ENCODE measurements around the gene MTPN. TPM values are rescaled to one million over a fixed set of nuclear protein-coding genes. Genes with fewer than 3 reads are reported as not detected.

The MTPN gene
- 144 TPM for total RNA-seq
- long read RNA-seq, transcript MTPN-201 (4 exons, 3,738 nt): major isoform, 69 of 73 reads
- long read RNA-seq, partial matches to known transcripts: 3 of 73 reads
- long read RNA-seq, other reads (novel, unspliced or antisense): 1 of 73 reads

DNA sequence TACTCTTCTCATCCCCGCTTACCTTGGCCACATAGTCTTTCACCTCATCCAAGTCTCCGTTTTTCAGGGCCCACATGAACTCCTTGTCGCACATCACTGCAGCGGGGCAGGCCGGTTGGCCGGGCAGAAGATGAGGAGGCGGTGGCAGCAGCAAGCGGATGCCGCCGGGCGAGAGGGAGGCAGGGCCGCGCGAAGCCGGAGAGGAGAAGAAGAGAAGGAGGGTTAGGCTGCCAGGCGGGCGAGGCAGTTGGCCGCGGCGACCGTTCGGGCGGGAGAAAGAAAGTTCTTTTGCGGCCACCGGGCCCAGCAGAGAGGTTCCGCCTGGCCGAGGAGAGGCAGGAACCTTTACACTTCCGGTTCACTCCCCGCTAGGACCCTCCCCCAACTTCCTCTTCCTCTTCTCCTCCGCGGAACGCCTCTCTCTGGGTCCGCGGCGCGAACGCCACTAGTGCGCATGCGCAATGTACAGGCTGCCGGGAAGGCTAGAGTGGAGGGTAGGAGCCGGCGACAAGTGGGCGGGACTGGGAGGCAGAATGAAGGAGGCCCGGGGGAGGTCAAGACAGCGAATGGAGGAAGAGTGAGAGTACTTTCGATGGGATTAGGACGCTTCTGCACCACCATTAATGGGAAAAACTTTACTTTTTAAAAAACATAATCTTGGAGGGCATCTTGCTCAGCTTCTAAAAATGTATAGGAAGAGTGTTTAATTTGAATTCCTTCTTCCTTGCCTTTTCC, at the start of gene MTPN:
Gene MTPN, minus strand, starts transcription at position 353 of the 735 bp plus-strand sequence. Its CDS starts 259 bp downstream, at position 94.
- intact Hi-C loops (cut with DNase I): no loop called here
- H3K9me3 ChIP-seq: no peaks in the 10 kb centered on the region
- H3K4me3 ChIP-seq: peak within 1 kb of the TSS; percentile 93
- TF ChIP-seq, protein P1, sequence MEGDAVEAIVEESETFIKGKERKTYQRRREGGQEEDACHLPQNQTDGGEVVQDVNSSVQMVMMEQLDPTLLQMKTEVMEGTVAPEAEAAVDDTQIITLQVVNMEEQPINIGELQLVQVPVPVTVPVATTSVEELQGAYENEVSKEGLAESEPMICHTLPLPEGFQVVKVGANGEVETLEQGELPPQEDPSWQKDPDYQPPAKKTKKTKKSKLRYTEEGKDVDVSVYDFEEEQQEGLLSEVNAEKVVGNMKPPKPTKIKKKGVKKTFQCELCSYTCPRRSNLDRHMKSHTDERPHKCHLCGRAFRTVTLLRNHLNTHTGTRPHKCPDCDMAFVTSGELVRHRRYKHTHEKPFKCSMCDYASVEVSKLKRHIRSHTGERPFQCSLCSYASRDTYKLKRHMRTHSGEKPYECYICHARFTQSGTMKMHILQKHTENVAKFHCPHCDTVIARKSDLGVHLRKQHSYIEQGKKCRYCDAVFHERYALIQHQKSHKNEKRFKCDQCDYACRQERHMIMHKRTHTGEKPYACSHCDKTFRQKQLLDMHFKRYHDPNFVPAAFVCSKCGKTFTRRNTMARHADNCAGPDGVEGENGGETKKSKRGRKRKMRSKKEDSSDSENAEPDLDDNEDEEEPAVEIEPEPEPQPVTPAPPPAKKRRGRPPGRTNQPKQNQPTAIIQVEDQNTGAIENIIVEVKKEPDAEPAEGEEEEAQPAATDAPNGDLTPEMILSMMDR (IDR thresholded peaks at IDR 0.05): no peak
- peak within 1 kb of the TSS; percentile 88 for H3K27ac ChIP-seq
- peak; percentile 98 to 99 for ATAC-seq
- no peaks in the 10 kb centered on the region for H3K27me3 ChIP-seq (ENCODE audit: low read depth)
- peak; percentile 99 for DNase-seq
- H3K36me3 ChIP-seq: peaks cover 5% of the 10 kb centered on the region
- H3K4me1 ChIP-seq: peaks cover 74% of the 10 kb centered on the region

- DNase-seq (no peak), ATAC-seq (no peak)
- Histone ChIP-seq H3K27ac (no peak overlapping the region), H3K27me3 (ENCODE audit: low read depth) (no peaks in the 10 kb centered on the region), H3K4me3 (no peak overlapping the region), H3K36me3 (no peaks in the 10 kb centered on the region), H3K4me1 (no peaks in the 10 kb centered on the region), H3K9me3 (no peaks in the 10 kb centered on the region)
- TF ChIP-seq, protein P1 (IDR thresholded peaks at IDR 0.05): no peak
- intact Hi-C loops (cut with DNase I): no loop called here
Measured at GRCh38 chr7:136026209-136026608, 49.0 kb upstream of the MTPN start.

GRCh38 chr7:136023134-136023869, 46.1 kb upstream of the MTPN start:
- ATAC-seq: peak; percentile 72 to 92
- intact Hi-C loops (cut with DNase I): no loop called here
- no peaks in the 10 kb centered on the region for H3K4me1 ChIP-seq

DNA sequence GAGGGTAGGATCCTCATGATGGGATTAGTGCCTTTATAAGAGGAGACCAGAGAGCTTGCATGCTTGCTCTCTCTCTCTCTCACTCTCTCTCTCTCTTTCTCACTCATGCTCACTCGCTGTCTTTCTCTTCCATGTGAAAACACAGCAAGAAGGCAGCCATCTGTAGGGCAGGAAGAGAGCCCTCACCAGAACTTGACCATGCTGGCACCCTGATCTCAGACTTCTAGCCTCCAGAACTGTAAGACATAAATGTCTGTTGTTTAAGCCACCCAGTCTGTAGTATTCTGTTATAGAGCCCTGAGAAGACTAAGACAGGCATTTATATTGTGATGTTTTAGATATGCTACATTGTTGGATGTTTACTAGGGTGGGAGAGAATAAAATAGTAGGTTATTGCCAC, 43.4 kb upstream of the MTPN start:
- ATAC-seq (no peak), DNase-seq (no peak)
- intact Hi-C loops (cut with DNase I): no loop called here
- H3K36me3 ChIP-seq: no peaks in the 10 kb centered on the region
- TF ChIP-seq, protein P1 (IDR thresholded peaks at IDR 0.05): no peak
- H3K27me3 ChIP-seq (ENCODE audit: low read depth): no peaks in the 10 kb centered on the region
- H3K9me3 ChIP-seq: no peaks in the 10 kb centered on the region
- no peaks in the 10 kb centered on the region for H3K4me1 ChIP-seq
- H3K4me3 ChIP-seq: no peak overlapping the region
- H3K27ac ChIP-seq: no peak overlapping the region

More at GRCh38 chr7:136023134-136023869, 46.1 kb upstream of the MTPN start:
- H3K4me3 ChIP-seq: no peak overlapping the region
- no peaks in the 10 kb centered on the region for H3K36me3 ChIP-seq
- TF ChIP-seq, protein P1 (IDR thresholded peaks at IDR 0.05): no peak
- DNase-seq: no peak
- no peak overlapping the region for H3K27ac ChIP-seq
- H3K27me3 ChIP-seq (ENCODE audit: low read depth): no peaks in the 10 kb centered on the region
- no peaks in the 10 kb centered on the region for H3K9me3 ChIP-seq

- no peaks in the 10 kb centered on the region for H3K9me3 ChIP-seq
- H3K4me3 ChIP-seq: no peak overlapping the region
- TF ChIP-seq, protein P1 (IDR thresholded peaks at IDR 0.05): no peak
- intact Hi-C loops (cut with DNase I): no loop called here
- no peaks in the 10 kb centered on the region for H3K36me3 ChIP-seq
- DNase-seq (no peak), ATAC-seq (no peak)
- no peak overlapping the region for H3K27ac ChIP-seq
- H3K4me1 ChIP-seq: no peaks in the 10 kb centered on the region
- H3K27me3 ChIP-seq (ENCODE audit: low read depth): no peaks in the 10 kb centered on the region
Measured at GRCh38 chr7:136018104-136018503, 40.9 kb upstream of the MTPN start.

All from lower lobe of right lung (tissue), 2 donors.